Endothelial cell of umbilical vein (primary cell): ENCODE data around the gene S100A16. TPM values are rescaled to one million over a fixed set of nuclear protein-coding genes. Genes with fewer than 3 reads are reported as not detected.
A peak's percentile ranks its signal among the peaks of the same experiment; 100 is the strongest.

ENCODE experiments used
- BruUV-seq: library from RNA; stranded (reverse); fragments of 400-500 nt; replicated peaks from 2 replicates; lab custom pipeline; 2021; lab: Mats Ljungman, UMichigan
- CTCF ChIA-PET: fragments of 300-600, 350-600 bp; sonication (Branson Sonifier 250); formaldehyde crosslinking; loops from one replicate; lab custom pipeline; 2021; ENCODE audit warnings: antibody characterized with exemption, inconsistent platforms; lab: Charles Lee
- POLR2A ChIA-PET: fragments of 300-600, 350-600 bp; sonication (Branson Sonifier 250); formaldehyde crosslinking; loops from one replicate; lab custom pipeline; 2021; ENCODE audit warnings: antibody characterized with exemption, inconsistent platforms; lab: Charles Lee
- DNase-seq: peaks from one replicate; pipeline ENCODE4 v3.0.0-alpha.2; 2011; ENCODE audit warnings: low read depth, low spot score
- FAIRE-seq: peaks from 2 replicates; lab custom pipeline; 2011; peaks lifted over from hg19 to GRCh38; lab: Jason Lieb, UNC
- H2AFZ ChIP-seq: 2 replicates; pipeline ENCODE4 v1.6.0; 2012; ENCODE audit warnings: low read depth, low read length, control low read depth, inconsistent platforms
- H3K27ac ChIP-seq: 2 replicates; pipeline ENCODE4 v1.5.1; 2011; ENCODE audit warnings: low read depth, mild to moderate bottlenecking, control low read depth, low read length, moderate library complexity; ENCODE audit not compliant: insufficient read depth
- H3K27me3 ChIP-seq, 2 experiments: 2 replicates each; pipeline versions ENCODE4 v1.6.0 to v1.6.1; 2011; ENCODE audit warnings: low read length in 2 of 2, mixed read lengths in 1 of 2; ENCODE audit not compliant: control insufficient read depth in 2 of 2, insufficient read depth in 2 of 2
- H3K36me3 ChIP-seq, 2 experiments: 2 replicates in 1 of 2; 3 replicates in 1 of 2; pipeline ENCODE4 v1.5.1; 2011; ENCODE audit warnings: low read length in 2 of 2, mild to moderate bottlenecking in 1 of 2, moderate library complexity in 1 of 2; ENCODE audit not compliant: control insufficient read depth in 2 of 2, insufficient read depth in 2 of 2; ENCODE audit errors: extremely low read depth in 1 of 2
- H3K4me1 ChIP-seq: 3 replicates; pipeline ENCODE4 v1.5.1; 2011; ENCODE audit warnings: mild to moderate bottlenecking, low read length; ENCODE audit not compliant: control insufficient read depth, insufficient read depth; ENCODE audit errors: extremely low read depth
- H3K4me2 ChIP-seq: 2 replicates; pipeline ENCODE4 v1.6.1; 2011; ENCODE audit warnings: low read length, control low read depth, mixed read lengths; ENCODE audit not compliant: insufficient read depth
- H3K4me3 ChIP-seq, 3 experiments: fragments of 200-600 bp in 1 of 3; sonication (generic), shearing (Covaris generic) in 1 of 3; replicated peaks in 1 of 3; 2 replicates each; pipeline ENCODE4 v1.5.1; 2011 to 2016; ENCODE audit warnings: control low read depth in 3 of 3, low read length in 3 of 3, mild to moderate bottlenecking in 2 of 3, inconsistent platforms in 1 of 3, low read depth in 1 of 3, moderate library complexity in 1 of 3; ENCODE audit not compliant: insufficient read depth in 1 of 3
- H3K79me2 ChIP-seq: 2 replicates; pipeline ENCODE4 v1.6.0; 2012; ENCODE audit warnings: low read length, inconsistent platforms; ENCODE audit not compliant: control insufficient read depth, insufficient read depth
- H3K9ac ChIP-seq: replicated peaks from 2 replicates; pipeline ENCODE3; 2011; ENCODE audit warnings: low read length, control low read depth; ENCODE audit not compliant: insufficient read depth; ENCODE audit errors: extremely low read depth
- H3K9me1 ChIP-seq: replicated peaks from 3 replicates; pipeline ENCODE4 v1.6.0; 2011; ENCODE audit warnings: mild to moderate bottlenecking, low read length; ENCODE audit not compliant: control insufficient read depth, insufficient read depth; ENCODE audit errors: extremely low read depth
- H3K9me3 ChIP-seq: replicated peaks from 2 replicates; pipeline ENCODE4 v1.5.1; 2012; ENCODE audit warnings: low read length, inconsistent platforms; ENCODE audit not compliant: control insufficient read depth, insufficient read depth
- H4K20me1 ChIP-seq: replicated peaks from 2 replicates; pipeline ENCODE3; 2011; ENCODE audit warnings: mild to moderate bottlenecking, low read length; ENCODE audit not compliant: control insufficient read depth, insufficient read depth; ENCODE audit errors: extremely low read depth
- CTCF ChIP-seq, 2 donors: IDR thresholded peaks; 1 replicate in 1 of 2; 2 replicates in 1 of 2; pipeline ENCODE4 v1.5.1; 2011; ENCODE audit warnings: low read length in 2 of 2, mild to moderate bottlenecking in 2 of 2, moderate library complexity in 2 of 2, control low read depth in 1 of 2, inconsistent platforms in 1 of 2, low read depth in 1 of 2; ENCODE audit not compliant: insufficient read depth in 1 of 2; ENCODE audit errors: extremely low read depth in 1 of 2
- FOS ChIP-seq: IDR thresholded peaks from 2 replicates; pipeline ENCODE4 v1.6.1; 2011; ENCODE audit warnings: mild to moderate bottlenecking, low read length, moderate library complexity, borderline replicate concordance; ENCODE audit not compliant: insufficient read depth
- MAX ChIP-seq: IDR thresholded peaks from 2 replicates; pipeline ENCODE4 v1.6.1; 2011; ENCODE audit not compliant: insufficient read depth, insufficient read length
- MYC ChIP-seq: IDR thresholded peaks from one replicate; pipeline ENCODE4 v1.6.1; 2011; ENCODE audit warnings: mild to moderate bottlenecking, low read depth, low read length
- POLR2AphosphoS5 ChIP-seq: IDR thresholded peaks from 2 replicates; pipeline ENCODE4 v1.6.1; 2012; ENCODE audit warnings: low read depth, mild to moderate bottlenecking, control low read depth, low read length, moderate library complexity; ENCODE audit not compliant: insufficient read depth
- dilution Hi-C: fragments of 300-500 bp; cut with MboI; formaldehyde crosslinking; loops from one replicate; pipeline ENCODE4 v1.15.0; 2019; ENCODE audit warnings: low sequenced_read_pairs; ENCODE audit not compliant: extremely low pct_ligation_motif_present
- intact Hi-C: fragments of 100-400 bp; cut with micrococcal nuclease; formaldehyde crosslinking; loops from one replicate; pipeline ENCODE4 v1.10.0; 2022
- polyA plus RNA-seq, 4 experiments: library from polyadenylated mRNA; depleted of rRNA in 3 of 4; stranded (reverse) in 3 of 4; unstranded in 1 of 4; fragments of >200 nt; gene quantifications; 2 replicates each; pipeline versions ENCODE4 v1.2.1 to v1.2.3, GENCODE V29; 2011 to 2012; ENCODE audit warnings: missing spikeins in 1 of 4
- total RNA-seq: library from RNA; stranded (reverse); gene quantifications from 2 replicates; pipeline ENCODE4 v1.2.3, GENCODE V29; 2021

The S100A16 gene
- total and polyA plus RNA-seq, 2 donors (not counting 3 experiments of a cell fraction or from before 2014, with no cell fraction given): 701 to 1,770 TPM

GRCh38 chr1:153626477-153626903 lies 13.6 kb upstream of the S100A16 start:
- TF ChIP-seq POLR2AphosphoS5 (no peak), MYC (no peak), CTCF (IDR thresholded peaks at IDR 0.05; ENCODE audit: extremely low read depth in 1 of 2, insufficient read depth in 1 of 2, low read depth in 1 of 2, low read length in 2 of 2) (no peak), FOS (no peak), MAX (no peak)
- intact Hi-C loops: no loop called here
- peak; percentile 33 for FAIRE-seq

More at GRCh38 chr1:153626477-153626903, 13.6 kb upstream of the S100A16 start:
- Histone ChIP-seq H3K9me3 (no peaks in the 10 kb centered on the region), H3K27ac (peak overlapping the region; percentile 81), H3K9ac (peak overlapping the region; percentile 86), H3K4me1 (peaks cover 14% of the 10 kb centered on the region), H2AFZ (peak overlapping the region; percentile 55), H3K36me3 (no peaks in the 10 kb centered on the region), H4K20me1 (no peaks in the 10 kb centered on the region), H3K9me1 (no peaks in the 10 kb centered on the region), H3K4me2 (peak overlapping the region; percentile 93), H3K27me3 (no peaks in the 10 kb centered on the region), H3K4me3 (peak overlapping the region; percentile 57 to 74 (median 62)), H3K79me2 (peaks cover 28% of the 10 kb centered on the region)
- dilution Hi-C loops: no loop called here
- DNase-seq: no peak
- ChIA-PET CTCF (interaction anchor here (0.8 to 7.8 kb wide), 22 partner anchors 8 to 146 kb away, joined by 3 to 145 read pairs (median 10); partner anchors contain the start of genes S100A14 and S100A16), POLR2A (interaction anchor here (1.1 to 3.6 kb wide), 12 partner anchors 9 to 60 kb away, joined by 3 to 43 read pairs (median 6); partner anchors contain the start of genes ILF2, S100A14 and S100A16)
- BruUV-seq: no TSS peak
